Airway epithelial cell (primary cell): ENCODE results near the gene ZNF454. TPM values are rescaled to one million over a fixed set of nuclear protein-coding genes. Genes with fewer than 3 reads are reported as not detected.

Experiments used
- total RNA-seq: library from RNA; depleted of rRNA; stranded (reverse); fragments of >200 nt; gene quantifications from 2 replicates; pipeline ENCODE4 v1.2.3, GENCODE V29; 2015

Gene ZNF454
- 0.51 and 1.1 TPM in 2 replicates for total RNA-seq

GRCh38 chr5:178940569-178941360 is at the start of gene ZNF454:
TSS of gene ZNF454 (plus strand) at chr5:178941198. CDS start at chr5:178942792, 1,594 bp downstream.

GRCh38 chr5:178895615-178896571 is 45.1 kb upstream of the ZNF454 start, which contains the start of gene ZFP2:
TSS of gene ZFP2 (plus strand) at chr5:178895913. CDS start at chr5:178931314, 35,401 bp downstream.

GRCh38 chr5:178994580-178995340 is 53.8 kb downstream of the ZNF454 start, which contains the start of gene GRM6:
TSS of gene GRM6 (minus strand) at chr5:178995320. CDS start at chr5:178994944, 376 bp downstream.

Other genes starting within 250 kb of the ZNF454 start
- gene ZNF354A, start 210.5 kb upstream of the ZNF454 start, total RNA-seq: 8.6 and 10.6 TPM in 2 replicates
- gene ZNF354B, start 81.2 kb upstream of the ZNF454 start, total RNA-seq: 3.2 and 8.5 TPM in 2 replicates
- 0.35 and 1.3 TPM in 2 replicates for gene ZFP2, start 45.3 kb upstream of the ZNF454 start, total RNA-seq
- gene GRM6, start 54.1 kb downstream of the ZNF454 start, total RNA-seq: not detected in 2 replicates
- gene ZNF879, start 82.6 kb downstream of the ZNF454 start, total RNA-seq: 1.3 and 2.4 TPM in 2 replicates
- gene ZNF354C, start 119.2 kb downstream of the ZNF454 start, total RNA-seq: 1.4 and 2.1 TPM in 2 replicates